Chondrocyte (in vitro differentiated cells): ENCODE results near the gene VRK2. TPM values are rescaled to one million over a fixed set of nuclear protein-coding genes. Genes with fewer than 3 reads are reported as not detected.

Source experiments
- DNase-seq: peaks from one replicate; pipeline ENCODE4 v3.0.0; 2021; ENCODE audit warnings: mixed read lengths, low spot score
- H3K27ac Mint-ChIP-seq: one replicate; pipeline ENCODE4 v1.8.0; 2021; ENCODE audit warnings: mild to moderate bottlenecking, moderate library complexity, mixed read lengths; ENCODE audit not compliant: unreplicated experiment
- H3K27me3 Mint-ChIP-seq: 2 replicates; pipeline ENCODE4 v1.8.0; 2021; ENCODE audit warnings: low read depth, mixed read lengths
- H3K36me3 Mint-ChIP-seq: 2 replicates; pipeline ENCODE4 v1.8.0; 2021; ENCODE audit warnings: low read depth, mixed read lengths
- H3K4me1 Mint-ChIP-seq: 2 replicates; pipeline ENCODE4 v1.8.0; 2021; ENCODE audit warnings: low read depth, mild to moderate bottlenecking, mixed read lengths
- H3K4me3 Mint-ChIP-seq: one replicate; pipeline ENCODE4 v1.8.0; 2021; ENCODE audit warnings: mild to moderate bottlenecking, moderate library complexity, mixed read lengths; ENCODE audit not compliant: unreplicated experiment
- H3K9me3 Mint-ChIP-seq: 2 replicates; pipeline ENCODE4 v1.8.0; 2021; ENCODE audit warnings: low read depth, mixed read lengths
- total RNA-seq: library from RNA; stranded (reverse); gene quantifications from 3 replicates; pipeline ENCODE4 v1.2.1, GENCODE V29; 2021
- TF ChIP-seq, protein P1 (sequence below): fragments of 200-600 bp; sonication (generic); IDR thresholded peaks from 2 replicates; pipeline ENCODE4 v1.5.0; 2021; ENCODE audit warnings: antibody characterized with exemption, mild to moderate bottlenecking, moderate library complexity

VRK2 gene
- total RNA-seq, 1 donor from 2014 or later, result 19.3 TPM

DNA sequence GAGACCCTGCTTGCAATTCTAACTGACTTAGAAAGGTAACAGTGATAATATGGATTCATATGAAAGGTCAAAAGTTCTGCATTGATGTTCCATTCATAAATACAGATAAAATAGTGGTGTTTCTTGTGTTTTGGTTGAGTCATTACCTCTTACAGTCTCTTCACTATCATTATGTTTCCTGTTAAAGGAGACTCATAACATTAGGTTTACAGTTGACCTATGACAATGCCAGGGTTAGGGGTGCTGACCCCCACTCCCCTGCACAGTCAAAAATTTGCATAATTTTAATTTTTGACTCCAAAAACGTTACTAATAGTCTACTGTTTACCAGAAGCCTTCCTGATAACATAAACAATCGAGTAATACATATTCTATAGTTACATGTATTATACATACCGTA, 75.4 kb downstream of the VRK2 start:
- H3K9me3 Mint-ChIP-seq, result no peaks in the 10 kb centered on the region
- no peaks in the 10 kb centered on the region for H3K27me3 Mint-ChIP-seq
- no peaks in the 10 kb centered on the region for H3K4me1 Mint-ChIP-seq
- no peak for DNase-seq
- H3K36me3 Mint-ChIP-seq, result peaks cover 13% of the 10 kb centered on the region
- no peak overlapping the region for H3K4me3 Mint-ChIP-seq
- TF ChIP-seq, protein P1, sequence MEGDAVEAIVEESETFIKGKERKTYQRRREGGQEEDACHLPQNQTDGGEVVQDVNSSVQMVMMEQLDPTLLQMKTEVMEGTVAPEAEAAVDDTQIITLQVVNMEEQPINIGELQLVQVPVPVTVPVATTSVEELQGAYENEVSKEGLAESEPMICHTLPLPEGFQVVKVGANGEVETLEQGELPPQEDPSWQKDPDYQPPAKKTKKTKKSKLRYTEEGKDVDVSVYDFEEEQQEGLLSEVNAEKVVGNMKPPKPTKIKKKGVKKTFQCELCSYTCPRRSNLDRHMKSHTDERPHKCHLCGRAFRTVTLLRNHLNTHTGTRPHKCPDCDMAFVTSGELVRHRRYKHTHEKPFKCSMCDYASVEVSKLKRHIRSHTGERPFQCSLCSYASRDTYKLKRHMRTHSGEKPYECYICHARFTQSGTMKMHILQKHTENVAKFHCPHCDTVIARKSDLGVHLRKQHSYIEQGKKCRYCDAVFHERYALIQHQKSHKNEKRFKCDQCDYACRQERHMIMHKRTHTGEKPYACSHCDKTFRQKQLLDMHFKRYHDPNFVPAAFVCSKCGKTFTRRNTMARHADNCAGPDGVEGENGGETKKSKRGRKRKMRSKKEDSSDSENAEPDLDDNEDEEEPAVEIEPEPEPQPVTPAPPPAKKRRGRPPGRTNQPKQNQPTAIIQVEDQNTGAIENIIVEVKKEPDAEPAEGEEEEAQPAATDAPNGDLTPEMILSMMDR, result no peak
- H3K27ac Mint-ChIP-seq, result no peak overlapping the region

DNA sequence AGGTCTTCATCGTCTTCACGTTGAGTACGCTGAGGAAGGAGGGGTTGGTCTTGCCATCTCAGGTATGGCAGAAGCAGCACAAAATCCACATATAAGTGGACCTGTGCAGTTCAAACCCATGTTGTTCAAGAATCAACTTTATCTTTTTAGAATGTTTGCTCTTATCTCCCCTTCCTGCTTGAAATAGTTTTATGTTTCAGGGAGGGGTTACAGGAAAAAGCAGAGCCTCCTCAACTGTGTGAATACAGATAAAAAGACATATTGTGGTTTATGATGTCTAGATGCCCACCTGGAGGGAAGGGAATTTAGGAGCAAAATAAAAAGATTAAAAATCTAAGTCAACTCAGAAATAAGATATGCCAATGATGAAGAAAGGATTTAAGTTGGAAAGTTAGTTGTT, 75.9 kb downstream of the VRK2 start:
- H3K4me3 Mint-ChIP-seq, result no peak overlapping the region
- DNase-seq, result no peak
- no peak overlapping the region for H3K27ac Mint-ChIP-seq
- no peaks in the 10 kb centered on the region for H3K9me3 Mint-ChIP-seq
- TF ChIP-seq, protein P1, result no peak
- peaks cover 11% of the 10 kb centered on the region for H3K36me3 Mint-ChIP-seq
- H3K27me3 Mint-ChIP-seq, result no peaks in the 10 kb centered on the region
- H3K4me1 Mint-ChIP-seq, result no peaks in the 10 kb centered on the region

DNA sequence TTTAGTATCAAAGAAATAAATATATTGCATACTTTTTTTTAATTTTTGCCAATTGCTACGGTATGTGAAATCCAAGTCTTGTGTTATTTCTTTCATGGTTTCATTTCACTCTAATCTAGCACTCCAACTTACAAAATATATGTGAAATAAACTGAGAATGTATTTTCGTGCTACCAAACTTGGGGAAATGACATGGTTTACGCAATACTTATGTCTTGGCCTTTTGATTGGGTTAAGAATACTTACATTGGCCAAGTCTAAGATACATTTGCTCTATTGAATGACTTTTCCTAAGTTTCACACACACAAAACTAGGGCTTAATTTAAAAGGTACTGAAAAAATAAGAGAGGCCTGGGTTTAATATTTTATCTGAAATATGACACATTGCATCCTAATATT, 80.5 kb downstream of the VRK2 start:
- TF ChIP-seq, protein P1, result no peak
- Mint-ChIP-seq H3K4me3 (no peak overlapping the region), H3K27me3 (no peaks in the 10 kb centered on the region), H3K4me1 (peaks cover 23% of the 10 kb centered on the region), H3K9me3 (no peaks in the 10 kb centered on the region), H3K27ac (no peak overlapping the region), H3K36me3 (peaks cover 7% of the 10 kb centered on the region)
- no peak for DNase-seq

DNA sequence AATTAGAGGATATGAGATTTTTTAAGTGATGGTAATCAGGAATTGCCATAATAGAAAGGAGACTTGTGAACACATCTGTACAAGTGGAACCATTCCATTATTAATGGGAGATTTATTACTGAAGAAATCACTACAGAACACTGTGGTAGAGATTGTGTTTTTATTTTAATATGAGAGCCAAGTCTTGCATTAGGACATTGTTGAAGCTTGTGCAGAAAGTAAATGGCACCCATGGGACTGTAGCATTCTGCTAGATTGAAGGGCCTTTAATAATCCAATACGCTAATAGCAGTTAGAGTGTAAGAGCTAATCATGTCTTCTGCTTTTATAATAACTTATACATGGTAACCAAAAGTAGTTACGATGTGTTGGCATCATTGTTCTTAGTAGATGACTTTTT, 83.6 kb downstream of the VRK2 start:
- Mint-ChIP-seq H3K4me1 (peaks cover 37% of the 10 kb centered on the region), H3K9me3 (no peaks in the 10 kb centered on the region), H3K27ac (peak overlapping the region; percentile 49), H3K4me3 (no peak overlapping the region), H3K27me3 (no peaks in the 10 kb centered on the region), H3K36me3 (no peaks in the 10 kb centered on the region)
- TF ChIP-seq, protein P1, result no peak
- no peak for DNase-seq

DNA sequence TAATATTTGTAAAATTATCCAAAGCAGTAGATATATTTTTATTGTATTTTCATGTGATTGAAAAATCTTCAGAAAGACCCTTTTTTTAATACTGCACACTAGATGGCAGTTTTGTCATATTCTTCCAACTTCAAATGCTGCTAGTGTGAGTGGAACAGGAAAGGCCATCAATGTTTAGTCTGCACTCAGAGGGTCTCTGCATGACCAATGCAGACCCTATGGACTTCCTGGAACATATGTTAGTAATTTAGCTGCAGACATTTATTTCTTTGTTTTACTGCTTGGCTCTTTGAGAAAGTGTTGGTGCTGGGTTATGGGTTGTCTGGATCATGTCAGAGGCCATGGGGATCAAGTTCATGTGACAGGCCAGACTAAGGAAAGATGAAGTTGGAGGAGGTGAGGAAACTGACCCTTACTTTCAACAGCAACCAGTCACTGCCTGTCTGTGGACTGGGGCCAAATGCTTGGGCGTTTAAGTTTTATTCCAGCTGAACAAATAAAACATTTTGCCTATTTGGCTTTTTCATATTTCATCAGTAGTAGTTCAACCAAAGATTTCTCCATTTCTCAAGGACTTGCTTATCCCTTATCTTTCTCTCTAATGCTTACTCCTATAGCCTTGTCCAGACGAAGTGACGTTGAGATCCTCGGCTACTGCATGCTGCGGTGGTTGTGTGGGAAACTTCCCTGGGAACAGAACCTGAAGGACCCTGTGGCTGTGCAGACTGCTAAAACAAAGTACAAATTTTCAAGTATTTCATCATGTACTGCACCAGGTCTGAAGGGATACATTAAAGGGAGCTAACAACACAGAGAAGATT, 84.8 kb downstream of the VRK2 start:
- Mint-ChIP-seq H3K36me3 (peaks cover under 1% of the 10 kb centered on the region), H3K27me3 (no peaks in the 10 kb centered on the region), H3K4me1 (peaks cover 37% of the 10 kb centered on the region), H3K4me3 (peak overlapping the region; percentile 11), H3K9me3 (no peaks in the 10 kb centered on the region), H3K27ac (peak overlapping the region; percentile 99)
- no peak for DNase-seq
- TF ChIP-seq, protein P1, result peak; percentile 83
